ENCODE data around the gene ZNF236.

Gene ZNF236

DNA sequence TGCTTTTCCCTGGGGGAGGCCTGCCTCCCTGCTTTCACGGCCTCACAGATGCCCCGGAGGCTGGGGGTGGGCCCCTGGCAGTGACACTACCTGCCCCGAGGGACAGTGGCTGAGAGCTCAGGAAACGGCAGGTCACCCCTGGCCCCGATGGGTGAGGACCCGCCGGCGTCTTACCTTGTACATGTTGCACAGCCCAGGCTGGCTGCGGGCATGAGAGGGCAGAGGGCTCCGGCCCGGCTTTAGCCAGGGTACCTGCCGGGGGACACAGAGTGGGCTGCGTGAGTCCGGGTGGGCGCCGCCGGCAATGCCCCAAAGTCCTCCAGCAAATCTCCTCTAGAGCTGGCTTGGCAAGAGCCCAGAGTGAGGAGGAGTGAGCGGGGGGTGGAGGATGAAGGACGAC, 187.3 kb downstream of the ZNF236 start:
- Histone ChIP-seq H3K36me3 (ENCODE audit: insufficient read depth, insufficient read length, low read length) (no peaks in the 10 kb centered on the region), H3K9me3 (ENCODE audit: insufficient read depth, low read length) (no peaks in the 10 kb centered on the region), H3K27me3 (ENCODE audit: insufficient read depth, insufficient read length) (no peaks in the 10 kb centered on the region), H3K4me3 (ENCODE audit: insufficient read length, low read depth) (no peak overlapping the region), H3K9ac (ENCODE audit: insufficient read length, low read depth) (no peak overlapping the region), H3K4me1 (ENCODE audit: insufficient read depth, insufficient read length) (peaks cover 2% of the 10 kb centered on the region)
- TF ChIP-seq SUZ12 (IDR thresholded peaks at IDR 0.05; ENCODE audit: extremely low read depth, insufficient read depth, insufficient read length) (no peak), ZNF274 (IDR thresholded peaks at IDR 0.05; ENCODE audit: low read depth, low read length) (no peak), YY1 (IDR thresholded peaks at IDR 0.05; ENCODE audit: insufficient read depth, insufficient read length) (no peak)
- no peak for DNase-seq (ENCODE audit: low read depth, low spot score)

DNA sequence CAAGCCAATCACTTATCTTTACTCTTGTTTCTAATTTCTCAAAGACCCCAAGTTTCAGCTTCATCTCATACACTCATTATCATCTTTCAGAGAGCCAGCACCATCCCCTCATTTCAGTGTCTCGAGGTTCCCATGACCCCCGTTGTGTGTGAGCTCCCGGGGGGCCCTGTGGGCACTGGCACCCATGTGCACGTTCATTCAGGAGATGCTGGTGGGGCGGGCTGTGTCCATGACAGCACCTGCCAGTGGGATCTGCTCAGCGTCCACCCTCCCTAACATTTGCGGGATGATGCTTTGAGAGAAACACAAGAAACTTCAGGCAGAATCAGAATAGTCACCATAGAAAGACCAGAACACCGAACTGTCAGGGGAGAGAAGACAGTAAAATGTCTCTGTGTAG, 189.8 kb downstream of the ZNF236 start:
- TF ChIP-seq SUZ12 (IDR thresholded peaks at IDR 0.05; ENCODE audit: extremely low read depth, insufficient read depth, insufficient read length), result no peak
- TF ChIP-seq YY1 (IDR thresholded peaks at IDR 0.05; ENCODE audit: insufficient read depth, insufficient read length), result no peak
- no peak for TF ChIP-seq ZNF274 (IDR thresholded peaks at IDR 0.05; ENCODE audit: low read depth, low read length)
- Histone ChIP-seq H3K9ac (ENCODE audit: insufficient read length, low read depth) (no peak overlapping the region), H3K4me3 (ENCODE audit: insufficient read length, low read depth) (no peak overlapping the region), H3K36me3 (ENCODE audit: insufficient read depth, insufficient read length, low read length) (no peaks in the 10 kb centered on the region), H3K27me3 (ENCODE audit: insufficient read depth, insufficient read length) (no peaks in the 10 kb centered on the region), H3K9me3 (ENCODE audit: insufficient read depth, low read length) (no peaks in the 10 kb centered on the region), H3K4me1 (ENCODE audit: insufficient read depth, insufficient read length) (peaks cover 2% of the 10 kb centered on the region)
- DNase-seq (ENCODE audit: low read depth, low spot score), result no peak

DNA sequence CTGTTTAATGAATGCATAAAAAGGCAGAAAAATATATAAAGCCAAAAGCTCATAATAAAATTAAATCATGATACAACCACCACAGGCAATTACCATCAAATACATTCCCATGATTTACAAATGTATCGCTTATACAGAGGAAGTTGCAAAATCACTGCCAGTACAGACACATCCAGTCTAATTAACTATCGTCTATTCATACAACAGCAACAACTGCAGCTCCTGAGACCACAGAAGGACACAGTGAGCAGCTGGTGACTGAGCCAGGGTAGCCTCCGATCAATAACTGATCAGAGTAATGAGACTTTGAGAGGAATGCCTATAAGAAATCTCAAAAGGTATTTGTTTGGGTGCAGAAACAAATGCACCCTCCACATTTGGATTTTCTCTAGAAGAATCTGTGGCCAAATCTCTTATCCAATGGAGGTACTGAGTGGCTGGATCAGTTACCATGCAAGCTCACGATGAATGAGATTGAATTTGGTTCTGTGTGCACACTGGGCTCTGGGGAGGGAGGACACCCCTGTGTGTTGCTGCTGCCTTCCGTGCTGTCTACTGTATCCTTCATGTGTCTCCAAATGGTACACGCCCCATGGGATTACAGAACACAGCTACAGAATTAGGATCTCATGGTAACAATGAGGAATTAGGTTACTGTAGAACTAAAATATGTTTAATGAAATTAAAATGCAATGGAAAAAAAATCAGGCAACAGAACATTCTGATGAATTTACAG, 190.6 kb downstream of the ZNF236 start:
- H3K36me3 ChIP-seq (ENCODE audit: insufficient read depth, insufficient read length, low read length), result no peaks in the 10 kb centered on the region
- DNase-seq (ENCODE audit: low read depth, low spot score), result no peak
- TF ChIP-seq ZNF274 (IDR thresholded peaks at IDR 0.05; ENCODE audit: low read depth, low read length) (no peak), SUZ12 (IDR thresholded peaks at IDR 0.05; ENCODE audit: extremely low read depth, insufficient read depth, insufficient read length) (no peak), YY1 (IDR thresholded peaks at IDR 0.05; ENCODE audit: insufficient read depth, insufficient read length) (no peak)

DNA sequence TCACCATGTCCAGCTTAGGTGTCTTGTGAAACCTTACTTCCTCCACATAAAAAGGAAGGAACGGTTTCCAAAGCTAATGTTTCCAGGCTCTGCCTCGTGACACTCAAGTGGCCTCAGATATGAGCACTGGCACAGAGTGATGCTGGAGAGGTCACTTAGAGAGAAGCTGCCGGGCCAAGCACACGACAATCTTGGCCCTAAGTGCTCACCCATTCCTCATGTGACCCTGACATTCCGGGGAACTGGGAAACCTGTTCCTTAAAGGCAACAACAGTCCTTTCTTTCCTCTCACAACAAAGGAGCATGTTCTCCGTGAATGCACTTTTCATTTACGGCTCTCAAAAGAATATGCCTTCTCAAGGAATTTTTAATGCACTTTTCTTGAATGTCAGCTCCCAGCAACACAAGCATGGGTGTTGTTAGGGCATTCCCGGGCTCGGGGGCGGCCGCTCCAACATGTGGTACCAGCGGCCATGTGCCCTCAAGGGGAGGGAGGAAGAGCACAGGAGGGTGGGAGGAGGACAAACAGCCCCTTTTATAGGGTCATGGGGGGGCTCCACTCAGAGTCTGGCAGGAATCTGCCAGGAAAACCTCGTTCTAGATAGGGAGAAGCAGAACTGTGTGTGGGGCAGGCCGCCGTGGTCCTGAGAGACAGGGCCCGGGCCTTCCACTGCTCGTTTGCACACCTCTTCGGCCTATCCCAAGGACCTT, 191.6 kb downstream of the ZNF236 start:
- no peaks in the 10 kb centered on the region for H3K27me3 ChIP-seq (ENCODE audit: insufficient read depth, insufficient read length)

More for the DNA sequence above, 190.6 kb downstream of the ZNF236 start:
- Histone ChIP-seq H3K9me3 (ENCODE audit: insufficient read depth, low read length) (no peaks in the 10 kb centered on the region), H3K27me3 (ENCODE audit: insufficient read depth, insufficient read length) (no peaks in the 10 kb centered on the region), H3K4me3 (ENCODE audit: insufficient read length, low read depth) (no peak overlapping the region), H3K4me1 (ENCODE audit: insufficient read depth, insufficient read length) (no peaks in the 10 kb centered on the region), H3K9ac (ENCODE audit: insufficient read length, low read depth) (no peak overlapping the region)

DNA sequence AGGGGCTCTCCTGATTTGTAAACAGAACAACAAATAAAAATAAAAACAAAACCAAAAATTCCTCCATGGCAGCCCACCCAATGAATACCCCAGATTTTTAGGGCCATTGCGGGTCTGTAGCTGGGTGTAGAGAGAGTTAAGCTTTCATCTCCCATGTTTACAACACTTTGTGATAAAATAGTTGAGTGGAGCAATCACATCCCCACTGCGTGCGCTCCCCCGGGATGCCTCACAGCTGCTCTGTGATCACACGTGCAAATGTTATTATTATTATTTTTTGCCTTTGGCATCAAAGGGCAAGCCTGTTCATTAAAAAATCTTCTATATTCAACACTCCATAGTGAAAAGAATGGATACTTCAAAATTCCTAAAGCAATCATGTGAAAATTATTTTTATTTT, 192.2 kb downstream of the ZNF236 start:
- Histone ChIP-seq H3K4me1 (ENCODE audit: insufficient read depth, insufficient read length) (no peaks in the 10 kb centered on the region), H3K4me3 (ENCODE audit: insufficient read length, low read depth) (no peak overlapping the region), H3K27me3 (ENCODE audit: insufficient read depth, insufficient read length) (no peaks in the 10 kb centered on the region), H3K9me3 (ENCODE audit: insufficient read depth, low read length) (no peaks in the 10 kb centered on the region), H3K9ac (ENCODE audit: insufficient read length, low read depth) (no peak overlapping the region), H3K36me3 (ENCODE audit: insufficient read depth, insufficient read length, low read length) (no peaks in the 10 kb centered on the region)
- TF ChIP-seq YY1 (IDR thresholded peaks at IDR 0.05; ENCODE audit: insufficient read depth, insufficient read length) (no peak), ZNF274 (IDR thresholded peaks at IDR 0.05; ENCODE audit: low read depth, low read length) (no peak), SUZ12 (IDR thresholded peaks at IDR 0.05; ENCODE audit: extremely low read depth, insufficient read depth, insufficient read length) (no peak)
- DNase-seq (ENCODE audit: low read depth, low spot score), result no peak

More for the DNA sequence above, 191.6 kb downstream of the ZNF236 start:
- Histone ChIP-seq H3K9ac (ENCODE audit: insufficient read length, low read depth) (no peak overlapping the region), H3K4me3 (ENCODE audit: insufficient read length, low read depth) (no peak overlapping the region), H3K9me3 (ENCODE audit: insufficient read depth, low read length) (no peaks in the 10 kb centered on the region), H3K4me1 (ENCODE audit: insufficient read depth, insufficient read length) (no peaks in the 10 kb centered on the region), H3K36me3 (ENCODE audit: insufficient read depth, insufficient read length, low read length) (no peaks in the 10 kb centered on the region)
- DNase-seq (ENCODE audit: low read depth, low spot score), result no peak
- TF ChIP-seq SUZ12 (IDR thresholded peaks at IDR 0.05; ENCODE audit: extremely low read depth, insufficient read depth, insufficient read length) (no peak), ZNF274 (IDR thresholded peaks at IDR 0.05; ENCODE audit: low read depth, low read length) (no peak), YY1 (IDR thresholded peaks at IDR 0.05; ENCODE audit: insufficient read depth, insufficient read length) (no peak)

DNA sequence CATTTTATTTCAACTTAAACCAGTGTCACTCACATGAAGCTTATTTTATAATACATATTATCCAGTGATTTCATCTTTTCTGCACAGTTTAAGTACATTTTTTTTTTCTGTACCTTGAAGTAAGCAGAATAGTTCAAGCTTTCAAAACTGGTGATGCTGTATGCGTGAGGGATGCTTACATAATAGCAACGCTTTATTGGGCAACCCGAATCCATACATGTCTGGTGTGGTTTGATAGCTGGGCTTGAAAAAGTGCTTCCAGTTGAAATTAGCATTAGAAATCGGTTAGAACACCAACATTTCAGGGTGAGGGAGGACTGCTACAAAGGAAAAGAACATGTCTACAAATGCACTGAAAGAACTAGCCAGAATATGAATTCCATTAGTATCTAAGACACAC, 192.8 kb downstream of the ZNF236 start:
- Histone ChIP-seq H3K27me3 (ENCODE audit: insufficient read depth, insufficient read length) (no peaks in the 10 kb centered on the region), H3K36me3 (ENCODE audit: insufficient read depth, insufficient read length, low read length) (no peaks in the 10 kb centered on the region), H3K9me3 (ENCODE audit: insufficient read depth, low read length) (no peaks in the 10 kb centered on the region), H3K4me3 (ENCODE audit: insufficient read length, low read depth) (no peak overlapping the region), H3K4me1 (ENCODE audit: insufficient read depth, insufficient read length) (no peaks in the 10 kb centered on the region), H3K9ac (ENCODE audit: insufficient read length, low read depth) (no peak overlapping the region)
- no peak for DNase-seq (ENCODE audit: low read depth, low spot score)
- no peak for TF ChIP-seq ZNF274 (IDR thresholded peaks at IDR 0.05; ENCODE audit: low read depth, low read length)
- no peak for TF ChIP-seq SUZ12 (IDR thresholded peaks at IDR 0.05; ENCODE audit: extremely low read depth, insufficient read depth, insufficient read length)
- TF ChIP-seq YY1 (IDR thresholded peaks at IDR 0.05; ENCODE audit: insufficient read depth, insufficient read length), result no peak

Data from NT2/D1 (cell line).